Gastroesophageal sphincter (tissue), 3 donors: Measurements from ENCODE around the gene CDH4.

Experiments
- CTCF ChIP-seq, 4 experiments: fragments of 200-600 bp in 2 of 4; fragments of 450-650 bp in 2 of 4; sonication (generic) in 1 of 4; IDR thresholded peaks; one replicate each; pipeline ENCODE4 v1.5.1; 2017 to 2019; ENCODE audit warnings: antibody characterized with exemption in 4 of 4, mild to moderate bottlenecking in 2 of 4, moderate library complexity in 2 of 4
- POLR2A ChIP-seq, 2 donors: fragments of 450-650 bp; IDR thresholded peaks; one replicate each; pipeline ENCODE4 v1.6.1; 2017; ENCODE audit warnings: antibody characterized with exemption in 2 of 2, mild to moderate bottlenecking in 2 of 2, moderate library complexity in 1 of 2

DNA sequence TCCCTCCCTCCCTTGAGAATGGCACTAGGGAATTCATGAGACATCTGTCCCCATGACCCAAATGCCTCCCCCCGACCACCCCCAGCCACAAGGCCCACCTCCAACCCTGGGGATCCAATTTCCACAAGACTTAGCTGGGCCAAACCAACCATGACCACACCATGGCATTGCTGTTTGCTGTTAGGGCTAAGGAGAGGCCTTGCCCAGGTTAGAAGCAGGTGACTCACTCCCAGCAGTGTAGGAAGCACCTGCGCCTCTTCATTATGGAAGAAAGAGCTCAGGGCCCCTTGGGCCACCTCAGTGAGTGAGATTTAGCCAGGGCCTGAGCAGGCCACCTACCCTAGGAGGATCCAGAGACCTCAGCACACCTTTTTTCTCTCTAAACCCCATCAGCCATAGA is 475.7 kb downstream of the CDH4 start:
- no peak for TF ChIP-seq CTCF (IDR thresholded peaks at IDR 0.05)
- no peak for TF ChIP-seq POLR2A (IDR thresholded peaks at IDR 0.05)
